SK-N-SH (cell line): Measurements from ENCODE around the gene CLN6.
A peak's percentile ranks its signal among the peaks of the same experiment; 100 is the strongest.

ENCODE experiments used
- CHD2 ChIP-seq: fragments of 150-350 bp; IDR thresholded peaks from 2 replicates; pipeline ENCODE4 v1.6.1; 2018; ENCODE audit warnings: low read length; ENCODE audit not compliant: partially characterized antibody
- ELF1 ChIP-seq: IDR thresholded peaks from 2 replicates; pipeline ENCODE4 v1.4.0; 2012
- EZH2phosphoT487 ChIP-seq: fragments of 200-600 bp; sonication (generic); IDR thresholded peaks from 2 replicates; pipeline ENCODE4 v1.6.1; 2017; ENCODE audit warnings: low read depth, mixed run types, mild to moderate bottlenecking, antibody characterized with exemption, moderate library complexity, borderline replicate concordance
- MXI1 ChIP-seq: IDR thresholded peaks from 2 replicates; pipeline ENCODE4 v1.6.1; 2012; ENCODE audit warnings: mild to moderate bottlenecking, low read depth, low read length, improper control_type of control experiment
- NFIC ChIP-seq: IDR thresholded peaks from 2 replicates; pipeline ENCODE4 v1.4.0; 2012; ENCODE audit warnings: borderline replicate concordance
- RAD21 ChIP-seq: IDR thresholded peaks from 2 replicates; pipeline ENCODE4 v1.6.1; 2012; ENCODE audit warnings: mild to moderate bottlenecking, low read length
- RXRA ChIP-seq: IDR thresholded peaks from 2 replicates; pipeline ENCODE4 v1.4.0; 2012; ENCODE audit warnings: low read depth, mild to moderate bottlenecking, borderline replicate concordance
- YY1 ChIP-seq: IDR thresholded peaks from 2 replicates; pipeline ENCODE4 v1.4.0; 2012; ENCODE audit warnings: low read depth, mild to moderate bottlenecking
- TF ChIP-seq, protein P1 (sequence below): fragments of 200-600 bp; sonication (generic); IDR thresholded peaks from 2 replicates; pipeline ENCODE4 v1.6.1; 2017; ENCODE audit warnings: antibody characterized with exemption, mild to moderate bottlenecking, moderate library complexity
- TF ChIP-seq, protein P2 (sequence below): IDR thresholded peaks from 2 replicates; pipeline ENCODE4 v1.6.1; 2012; ENCODE audit warnings: mild to moderate bottlenecking, low read depth, low read length, moderate library complexity
- TF ChIP-seq, protein P3 (sequence below): IDR thresholded peaks from 2 replicates; pipeline ENCODE4 v1.4.0; 2012; ENCODE audit warnings: low read depth, borderline replicate concordance
- TF ChIP-seq, protein P4 (sequence below): IDR thresholded peaks from 2 replicates; pipeline ENCODE4; 2012
- TF ChIP-seq, protein P5 (sequence below): fragments of 150-350 bp; IDR thresholded peaks from 2 replicates; pipeline ENCODE4 v1.6.1; 2016; ENCODE audit warnings: mild to moderate bottlenecking, low read depth, low read length
- TF ChIP-seq, protein P6 (sequence below): IDR thresholded peaks from 2 replicates; pipeline ENCODE4 v1.4.0; 2012; ENCODE audit warnings: low read depth

DNA sequence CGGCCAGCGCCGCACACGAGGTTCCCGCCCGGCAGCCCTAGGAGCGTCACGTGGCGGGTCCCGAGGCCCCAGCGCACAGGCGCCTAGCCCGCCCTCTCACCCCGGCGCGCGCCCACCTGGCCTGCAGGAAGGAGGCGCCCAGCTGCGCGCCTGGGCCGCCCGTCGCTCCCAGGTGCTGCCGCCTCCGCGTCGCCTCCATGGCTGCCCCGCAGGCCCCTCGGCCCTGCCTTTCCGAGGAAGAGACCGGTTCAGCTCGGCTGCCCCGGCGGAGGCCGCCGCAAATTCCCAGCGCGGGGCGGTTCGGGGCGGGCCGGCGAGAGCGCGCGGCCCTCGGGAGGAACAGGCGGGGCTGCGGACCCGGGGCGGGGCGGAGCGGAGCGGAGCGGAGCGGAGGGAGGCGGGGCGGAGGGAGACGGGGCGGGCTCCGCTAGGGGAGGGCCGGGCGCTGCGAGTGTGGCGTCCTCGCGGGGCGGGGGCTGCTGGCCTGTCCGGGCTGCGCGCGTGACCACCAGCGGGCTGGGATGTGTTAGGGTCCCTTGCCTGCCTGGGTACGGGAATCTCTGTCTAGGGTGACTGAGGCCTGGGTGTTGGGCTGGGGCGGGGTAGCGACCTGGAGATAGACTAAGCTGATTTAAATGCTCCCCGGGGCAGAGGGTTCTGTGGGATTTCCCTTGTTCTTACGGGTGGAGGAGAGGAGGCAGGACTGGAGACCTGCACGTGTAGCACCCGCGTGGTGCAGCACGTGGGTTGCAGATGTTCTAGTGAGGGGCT, at the start of gene CLN6:
- TF ChIP-seq YY1 (no peak), EZH2phosphoT487 (no peak), RAD21 (no peak), NFIC (no peak), CHD2 (peak; percentile 25), RXRA (no peak), ELF1 (no peak), MXI1 (peak; percentile 100)
- TF ChIP-seq, protein P1, sequence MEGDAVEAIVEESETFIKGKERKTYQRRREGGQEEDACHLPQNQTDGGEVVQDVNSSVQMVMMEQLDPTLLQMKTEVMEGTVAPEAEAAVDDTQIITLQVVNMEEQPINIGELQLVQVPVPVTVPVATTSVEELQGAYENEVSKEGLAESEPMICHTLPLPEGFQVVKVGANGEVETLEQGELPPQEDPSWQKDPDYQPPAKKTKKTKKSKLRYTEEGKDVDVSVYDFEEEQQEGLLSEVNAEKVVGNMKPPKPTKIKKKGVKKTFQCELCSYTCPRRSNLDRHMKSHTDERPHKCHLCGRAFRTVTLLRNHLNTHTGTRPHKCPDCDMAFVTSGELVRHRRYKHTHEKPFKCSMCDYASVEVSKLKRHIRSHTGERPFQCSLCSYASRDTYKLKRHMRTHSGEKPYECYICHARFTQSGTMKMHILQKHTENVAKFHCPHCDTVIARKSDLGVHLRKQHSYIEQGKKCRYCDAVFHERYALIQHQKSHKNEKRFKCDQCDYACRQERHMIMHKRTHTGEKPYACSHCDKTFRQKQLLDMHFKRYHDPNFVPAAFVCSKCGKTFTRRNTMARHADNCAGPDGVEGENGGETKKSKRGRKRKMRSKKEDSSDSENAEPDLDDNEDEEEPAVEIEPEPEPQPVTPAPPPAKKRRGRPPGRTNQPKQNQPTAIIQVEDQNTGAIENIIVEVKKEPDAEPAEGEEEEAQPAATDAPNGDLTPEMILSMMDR: no peak
- TF ChIP-seq, protein P2, sequence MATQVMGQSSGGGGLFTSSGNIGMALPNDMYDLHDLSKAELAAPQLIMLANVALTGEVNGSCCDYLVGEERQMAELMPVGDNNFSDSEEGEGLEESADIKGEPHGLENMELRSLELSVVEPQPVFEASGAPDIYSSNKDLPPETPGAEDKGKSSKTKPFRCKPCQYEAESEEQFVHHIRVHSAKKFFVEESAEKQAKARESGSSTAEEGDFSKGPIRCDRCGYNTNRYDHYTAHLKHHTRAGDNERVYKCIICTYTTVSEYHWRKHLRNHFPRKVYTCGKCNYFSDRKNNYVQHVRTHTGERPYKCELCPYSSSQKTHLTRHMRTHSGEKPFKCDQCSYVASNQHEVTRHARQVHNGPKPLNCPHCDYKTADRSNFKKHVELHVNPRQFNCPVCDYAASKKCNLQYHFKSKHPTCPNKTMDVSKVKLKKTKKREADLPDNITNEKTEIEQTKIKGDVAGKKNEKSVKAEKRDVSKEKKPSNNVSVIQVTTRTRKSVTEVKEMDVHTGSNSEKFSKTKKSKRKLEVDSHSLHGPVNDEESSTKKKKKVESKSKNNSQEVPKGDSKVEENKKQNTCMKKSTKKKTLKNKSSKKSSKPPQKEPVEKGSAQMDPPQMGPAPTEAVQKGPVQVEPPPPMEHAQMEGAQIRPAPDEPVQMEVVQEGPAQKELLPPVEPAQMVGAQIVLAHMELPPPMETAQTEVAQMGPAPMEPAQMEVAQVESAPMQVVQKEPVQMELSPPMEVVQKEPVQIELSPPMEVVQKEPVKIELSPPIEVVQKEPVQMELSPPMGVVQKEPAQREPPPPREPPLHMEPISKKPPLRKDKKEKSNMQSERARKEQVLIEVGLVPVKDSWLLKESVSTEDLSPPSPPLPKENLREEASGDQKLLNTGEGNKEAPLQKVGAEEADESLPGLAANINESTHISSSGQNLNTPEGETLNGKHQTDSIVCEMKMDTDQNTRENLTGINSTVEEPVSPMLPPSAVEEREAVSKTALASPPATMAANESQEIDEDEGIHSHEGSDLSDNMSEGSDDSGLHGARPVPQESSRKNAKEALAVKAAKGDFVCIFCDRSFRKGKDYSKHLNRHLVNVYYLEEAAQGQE: no peak
- TF ChIP-seq, protein P3, sequence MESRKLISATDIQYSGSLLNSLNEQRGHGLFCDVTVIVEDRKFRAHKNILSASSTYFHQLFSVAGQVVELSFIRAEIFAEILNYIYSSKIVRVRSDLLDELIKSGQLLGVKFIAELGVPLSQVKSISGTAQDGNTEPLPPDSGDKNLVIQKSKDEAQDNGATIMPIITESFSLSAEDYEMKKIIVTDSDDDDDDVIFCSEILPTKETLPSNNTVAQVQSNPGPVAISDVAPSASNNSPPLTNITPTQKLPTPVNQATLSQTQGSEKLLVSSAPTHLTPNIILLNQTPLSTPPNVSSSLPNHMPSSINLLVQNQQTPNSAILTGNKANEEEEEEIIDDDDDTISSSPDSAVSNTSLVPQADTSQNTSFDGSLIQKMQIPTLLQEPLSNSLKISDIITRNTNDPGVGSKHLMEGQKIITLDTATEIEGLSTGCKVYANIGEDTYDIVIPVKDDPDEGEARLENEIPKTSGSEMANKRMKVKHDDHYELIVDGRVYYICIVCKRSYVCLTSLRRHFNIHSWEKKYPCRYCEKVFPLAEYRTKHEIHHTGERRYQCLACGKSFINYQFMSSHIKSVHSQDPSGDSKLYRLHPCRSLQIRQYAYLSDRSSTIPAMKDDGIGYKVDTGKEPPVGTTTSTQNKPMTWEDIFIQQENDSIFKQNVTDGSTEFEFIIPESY: no peak
- TF ChIP-seq, protein P4, sequence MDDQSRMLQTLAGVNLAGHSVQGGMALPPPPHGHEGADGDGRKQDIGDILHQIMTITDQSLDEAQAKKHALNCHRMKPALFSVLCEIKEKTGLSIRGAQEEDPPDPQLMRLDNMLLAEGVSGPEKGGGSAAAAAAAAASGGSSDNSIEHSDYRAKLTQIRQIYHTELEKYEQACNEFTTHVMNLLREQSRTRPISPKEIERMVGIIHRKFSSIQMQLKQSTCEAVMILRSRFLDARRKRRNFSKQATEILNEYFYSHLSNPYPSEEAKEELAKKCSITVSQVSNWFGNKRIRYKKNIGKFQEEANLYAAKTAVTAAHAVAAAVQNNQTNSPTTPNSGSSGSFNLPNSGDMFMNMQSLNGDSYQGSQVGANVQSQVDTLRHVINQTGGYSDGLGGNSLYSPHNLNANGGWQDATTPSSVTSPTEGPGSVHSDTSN: no peak
- TF ChIP-seq, protein P5, sequence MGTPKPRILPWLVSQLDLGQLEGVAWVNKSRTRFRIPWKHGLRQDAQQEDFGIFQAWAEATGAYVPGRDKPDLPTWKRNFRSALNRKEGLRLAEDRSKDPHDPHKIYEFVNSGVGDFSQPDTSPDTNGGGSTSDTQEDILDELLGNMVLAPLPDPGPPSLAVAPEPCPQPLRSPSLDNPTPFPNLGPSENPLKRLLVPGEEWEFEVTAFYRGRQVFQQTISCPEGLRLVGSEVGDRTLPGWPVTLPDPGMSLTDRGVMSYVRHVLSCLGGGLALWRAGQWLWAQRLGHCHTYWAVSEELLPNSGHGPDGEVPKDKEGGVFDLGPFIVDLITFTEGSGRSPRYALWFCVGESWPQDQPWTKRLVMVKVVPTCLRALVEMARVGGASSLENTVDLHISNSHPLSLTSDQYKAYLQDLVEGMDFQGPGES: no peak
- TF ChIP-seq, protein P6, sequence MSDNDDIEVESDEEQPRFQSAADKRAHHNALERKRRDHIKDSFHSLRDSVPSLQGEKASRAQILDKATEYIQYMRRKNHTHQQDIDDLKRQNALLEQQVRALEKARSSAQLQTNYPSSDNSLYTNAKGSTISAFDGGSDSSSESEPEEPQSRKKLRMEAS: peak; percentile 98
